GM12878 (cell line): ENCODE measurements around the gene PCCA.

Experiments used
- EZH2 ChIP-seq: IDR thresholded peaks from 2 replicates; pipeline ENCODE4 v1.6.1; 2012; ENCODE audit warnings: low read depth, mild to moderate bottlenecking, control low read depth, inconsistent platforms, low read length, borderline replicate concordance; ENCODE audit not compliant: control insufficient read depth
- NR2C2 ChIP-seq: IDR thresholded peaks from 2 replicates; pipeline ENCODE4 v1.6.1; 2011; ENCODE audit warnings: borderline replicate concordance, low read depth; ENCODE audit not compliant: control insufficient read depth, insufficient read length
- POLR2A ChIP-seq: IDR thresholded peaks from 2 replicates; pipeline ENCODE4 v1.6.1; 2011; ENCODE audit warnings: low read depth, mild to moderate bottlenecking, low read length
- POLR2AphosphoS5 ChIP-seq: IDR thresholded peaks from 2 replicates; pipeline ENCODE4 v1.6.1; 2011; ENCODE audit warnings: mild to moderate bottlenecking, low read length, inconsistent platforms
- RAD21 ChIP-seq: IDR thresholded peaks from 2 replicates; pipeline ENCODE4 v1.6.1; 2011; ENCODE audit warnings: mild to moderate bottlenecking, low read depth, low read length, moderate library complexity; ENCODE audit not compliant: insufficient read depth
- RUNX3 ChIP-seq: IDR thresholded peaks from 2 replicates; pipeline ENCODE4 v1.6.1; 2012; ENCODE audit warnings: low read length, inconsistent platforms
- USF2 ChIP-seq: IDR thresholded peaks from 2 replicates; pipeline ENCODE4 v1.6.1; 2011; ENCODE audit warnings: low read depth, low read length, improper control_type of control experiment, borderline replicate concordance
- TF ChIP-seq, protein P1 (sequence below), 3 experiments: IDR thresholded peaks in 2 of 3; conservative IDR thresholded peaks in 1 of 3; 2 replicates each; pipeline ENCODE4 v1.5.1; 2011; ENCODE audit warnings: low read depth in 3 of 3, low read length in 3 of 3, mild to moderate bottlenecking in 3 of 3, control low read depth in 2 of 3, moderate library complexity in 2 of 3, inconsistent platforms in 1 of 3, mixed read lengths in 1 of 3; ENCODE audit not compliant: control insufficient read depth in 2 of 3, insufficient read depth in 1 of 3; ENCODE audit errors: extremely low read depth in 1 of 3
- TF ChIP-seq, protein P2 (sequence below): IDR thresholded peaks from 2 replicates; pipeline ENCODE4 v1.6.1; 2012; ENCODE audit warnings: mild to moderate bottlenecking, low read depth, low read length

- TF ChIP-seq, protein P1, sequence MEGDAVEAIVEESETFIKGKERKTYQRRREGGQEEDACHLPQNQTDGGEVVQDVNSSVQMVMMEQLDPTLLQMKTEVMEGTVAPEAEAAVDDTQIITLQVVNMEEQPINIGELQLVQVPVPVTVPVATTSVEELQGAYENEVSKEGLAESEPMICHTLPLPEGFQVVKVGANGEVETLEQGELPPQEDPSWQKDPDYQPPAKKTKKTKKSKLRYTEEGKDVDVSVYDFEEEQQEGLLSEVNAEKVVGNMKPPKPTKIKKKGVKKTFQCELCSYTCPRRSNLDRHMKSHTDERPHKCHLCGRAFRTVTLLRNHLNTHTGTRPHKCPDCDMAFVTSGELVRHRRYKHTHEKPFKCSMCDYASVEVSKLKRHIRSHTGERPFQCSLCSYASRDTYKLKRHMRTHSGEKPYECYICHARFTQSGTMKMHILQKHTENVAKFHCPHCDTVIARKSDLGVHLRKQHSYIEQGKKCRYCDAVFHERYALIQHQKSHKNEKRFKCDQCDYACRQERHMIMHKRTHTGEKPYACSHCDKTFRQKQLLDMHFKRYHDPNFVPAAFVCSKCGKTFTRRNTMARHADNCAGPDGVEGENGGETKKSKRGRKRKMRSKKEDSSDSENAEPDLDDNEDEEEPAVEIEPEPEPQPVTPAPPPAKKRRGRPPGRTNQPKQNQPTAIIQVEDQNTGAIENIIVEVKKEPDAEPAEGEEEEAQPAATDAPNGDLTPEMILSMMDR (IDR thresholded peaks at IDR 0.05 in 2 of 3, conservative IDR thresholded peaks at IDR 0.05 in 1 of 3; ENCODE audit: control insufficient read depth in 2 of 3, extremely low read depth in 1 of 3, insufficient read depth in 1 of 3, low read depth in 3 of 3, low read length in 3 of 3), result no peak
- TF ChIP-seq POLR2A, result no peak
- no peak for TF ChIP-seq NR2C2
- TF ChIP-seq USF2, result no peak
- TF ChIP-seq EZH2, result no peak
- no peak for TF ChIP-seq POLR2AphosphoS5
- no peak for TF ChIP-seq RAD21
- TF ChIP-seq RUNX3, result no peak
- TF ChIP-seq, protein P2, sequence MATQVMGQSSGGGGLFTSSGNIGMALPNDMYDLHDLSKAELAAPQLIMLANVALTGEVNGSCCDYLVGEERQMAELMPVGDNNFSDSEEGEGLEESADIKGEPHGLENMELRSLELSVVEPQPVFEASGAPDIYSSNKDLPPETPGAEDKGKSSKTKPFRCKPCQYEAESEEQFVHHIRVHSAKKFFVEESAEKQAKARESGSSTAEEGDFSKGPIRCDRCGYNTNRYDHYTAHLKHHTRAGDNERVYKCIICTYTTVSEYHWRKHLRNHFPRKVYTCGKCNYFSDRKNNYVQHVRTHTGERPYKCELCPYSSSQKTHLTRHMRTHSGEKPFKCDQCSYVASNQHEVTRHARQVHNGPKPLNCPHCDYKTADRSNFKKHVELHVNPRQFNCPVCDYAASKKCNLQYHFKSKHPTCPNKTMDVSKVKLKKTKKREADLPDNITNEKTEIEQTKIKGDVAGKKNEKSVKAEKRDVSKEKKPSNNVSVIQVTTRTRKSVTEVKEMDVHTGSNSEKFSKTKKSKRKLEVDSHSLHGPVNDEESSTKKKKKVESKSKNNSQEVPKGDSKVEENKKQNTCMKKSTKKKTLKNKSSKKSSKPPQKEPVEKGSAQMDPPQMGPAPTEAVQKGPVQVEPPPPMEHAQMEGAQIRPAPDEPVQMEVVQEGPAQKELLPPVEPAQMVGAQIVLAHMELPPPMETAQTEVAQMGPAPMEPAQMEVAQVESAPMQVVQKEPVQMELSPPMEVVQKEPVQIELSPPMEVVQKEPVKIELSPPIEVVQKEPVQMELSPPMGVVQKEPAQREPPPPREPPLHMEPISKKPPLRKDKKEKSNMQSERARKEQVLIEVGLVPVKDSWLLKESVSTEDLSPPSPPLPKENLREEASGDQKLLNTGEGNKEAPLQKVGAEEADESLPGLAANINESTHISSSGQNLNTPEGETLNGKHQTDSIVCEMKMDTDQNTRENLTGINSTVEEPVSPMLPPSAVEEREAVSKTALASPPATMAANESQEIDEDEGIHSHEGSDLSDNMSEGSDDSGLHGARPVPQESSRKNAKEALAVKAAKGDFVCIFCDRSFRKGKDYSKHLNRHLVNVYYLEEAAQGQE, result no peak
Observed at GRCh38 chr13:100493418-100493817, 404.5 kb downstream of the PCCA start.
